Mesothelial cell of epicardium (in vitro differentiated cells): ENCODE data around the gene FRMD5. TPM values are rescaled to one million over a fixed set of nuclear protein-coding genes. Genes with fewer than 3 reads are reported as not detected.

Source experiments
- DNase-seq, 2 experiments: peaks; one replicate each; pipeline ENCODE4 v3.0.0; 2021; ENCODE audit warnings: low spot score in 2 of 2; ENCODE audit not compliant: unreplicated experiment in 2 of 2
- H3K27ac Mint-ChIP-seq: 2 replicates; pipeline ENCODE4 v1.8.0; 2021; ENCODE audit warnings: mixed read lengths
- H3K27me3 Mint-ChIP-seq: 2 replicates; pipeline ENCODE4 v1.8.0; 2021; ENCODE audit warnings: low read depth, mixed read lengths
- H3K36me3 Mint-ChIP-seq: 2 replicates; pipeline ENCODE4 v1.8.0; 2021; ENCODE audit warnings: mixed read lengths
- H3K4me1 Mint-ChIP-seq: 2 replicates; pipeline ENCODE4 v1.8.0; 2021; ENCODE audit warnings: mixed read lengths
- H3K4me3 Mint-ChIP-seq: 2 replicates; pipeline ENCODE4 v1.8.0; 2021; ENCODE audit warnings: mild to moderate bottlenecking, moderate library complexity, mixed read lengths
- H3K9me3 Mint-ChIP-seq: 2 replicates; pipeline ENCODE4 v1.8.0; 2021; ENCODE audit warnings: mixed read lengths
- total RNA-seq: library from RNA; stranded (reverse); gene quantifications from 3 replicates; pipeline ENCODE4 v1.2.1, GENCODE V29; 2021
- TF ChIP-seq, protein P1 (sequence below): fragments of 200-600 bp; sonication (generic); IDR thresholded peaks from one replicate; pipeline ENCODE4 v1.5.0; 2021; ENCODE audit warnings: antibody characterized with exemption; ENCODE audit not compliant: unreplicated experiment

Gene FRMD5
- total RNA-seq, 1 donor from 2014 or later = 2.5 TPM

DNA sequence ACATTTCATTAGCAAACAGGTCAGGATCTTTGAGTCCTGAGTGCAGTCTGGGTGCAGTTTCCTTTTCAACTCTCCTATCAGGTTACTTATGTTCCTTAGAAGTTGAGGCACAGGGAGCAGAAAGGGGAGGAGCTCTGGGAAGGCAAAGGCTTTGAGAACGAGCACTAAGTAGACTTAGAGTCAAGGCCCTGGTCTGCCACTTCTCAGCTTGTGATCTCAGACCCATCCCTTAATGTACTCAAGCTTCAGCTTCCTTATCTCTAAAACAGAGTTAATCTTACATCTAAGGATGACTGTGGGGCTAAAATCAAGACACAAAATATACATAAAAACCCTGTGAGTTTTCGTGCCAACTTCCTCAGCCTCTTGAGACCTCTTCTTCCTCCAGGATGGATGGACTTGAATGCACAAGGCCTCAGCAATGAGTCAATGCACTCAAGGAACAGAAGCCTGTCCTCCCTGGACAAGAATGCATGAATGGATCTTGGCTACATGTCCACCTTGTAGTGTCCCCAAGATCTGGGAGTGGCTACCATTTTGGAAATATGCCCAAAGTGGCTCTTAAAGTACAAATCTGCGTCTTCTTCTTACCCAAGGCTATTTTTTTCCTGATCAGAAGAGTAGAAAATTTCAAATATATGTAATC lies 263.2 kb downstream of the FRMD5 start:
- H3K4me3 Mint-ChIP-seq = no peak overlapping the region
- no peak overlapping the region for H3K27ac Mint-ChIP-seq
- no peaks in the 10 kb centered on the region for H3K9me3 Mint-ChIP-seq
- peaks cover 9% of the 10 kb centered on the region for H3K27me3 Mint-ChIP-seq
- no peak for DNase-seq
- H3K36me3 Mint-ChIP-seq = no peaks in the 10 kb centered on the region
- TF ChIP-seq, protein P1, sequence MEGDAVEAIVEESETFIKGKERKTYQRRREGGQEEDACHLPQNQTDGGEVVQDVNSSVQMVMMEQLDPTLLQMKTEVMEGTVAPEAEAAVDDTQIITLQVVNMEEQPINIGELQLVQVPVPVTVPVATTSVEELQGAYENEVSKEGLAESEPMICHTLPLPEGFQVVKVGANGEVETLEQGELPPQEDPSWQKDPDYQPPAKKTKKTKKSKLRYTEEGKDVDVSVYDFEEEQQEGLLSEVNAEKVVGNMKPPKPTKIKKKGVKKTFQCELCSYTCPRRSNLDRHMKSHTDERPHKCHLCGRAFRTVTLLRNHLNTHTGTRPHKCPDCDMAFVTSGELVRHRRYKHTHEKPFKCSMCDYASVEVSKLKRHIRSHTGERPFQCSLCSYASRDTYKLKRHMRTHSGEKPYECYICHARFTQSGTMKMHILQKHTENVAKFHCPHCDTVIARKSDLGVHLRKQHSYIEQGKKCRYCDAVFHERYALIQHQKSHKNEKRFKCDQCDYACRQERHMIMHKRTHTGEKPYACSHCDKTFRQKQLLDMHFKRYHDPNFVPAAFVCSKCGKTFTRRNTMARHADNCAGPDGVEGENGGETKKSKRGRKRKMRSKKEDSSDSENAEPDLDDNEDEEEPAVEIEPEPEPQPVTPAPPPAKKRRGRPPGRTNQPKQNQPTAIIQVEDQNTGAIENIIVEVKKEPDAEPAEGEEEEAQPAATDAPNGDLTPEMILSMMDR = no peak
- H3K4me1 Mint-ChIP-seq = no peaks in the 10 kb centered on the region

DNA sequence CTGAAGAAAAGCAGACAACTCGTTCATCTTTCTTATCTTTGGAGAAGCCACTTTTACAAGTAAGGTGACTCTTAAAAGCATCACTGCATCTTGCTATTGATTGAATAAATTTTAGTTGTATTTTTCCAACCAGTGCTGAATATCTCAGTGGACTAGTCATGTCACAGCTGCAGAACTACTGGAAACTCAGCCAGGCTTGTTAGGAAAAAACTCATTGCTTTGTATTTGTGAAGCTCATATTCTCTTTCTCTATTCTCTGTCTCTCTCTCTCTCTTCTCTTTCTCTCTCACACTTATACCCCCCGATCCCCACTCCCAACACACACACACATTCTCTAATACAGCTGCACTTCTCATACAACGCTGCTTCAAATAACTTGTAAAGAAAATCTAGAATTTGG lies 264.0 kb downstream of the FRMD5 start:
- no peak overlapping the region for H3K4me3 Mint-ChIP-seq
- H3K27ac Mint-ChIP-seq = no peak overlapping the region
- no peaks in the 10 kb centered on the region for H3K36me3 Mint-ChIP-seq
- H3K9me3 Mint-ChIP-seq = no peaks in the 10 kb centered on the region
- peaks cover 9% of the 10 kb centered on the region for H3K27me3 Mint-ChIP-seq
- no peak for DNase-seq
- H3K4me1 Mint-ChIP-seq = no peaks in the 10 kb centered on the region
- TF ChIP-seq, protein P1 = no peak

DNA sequence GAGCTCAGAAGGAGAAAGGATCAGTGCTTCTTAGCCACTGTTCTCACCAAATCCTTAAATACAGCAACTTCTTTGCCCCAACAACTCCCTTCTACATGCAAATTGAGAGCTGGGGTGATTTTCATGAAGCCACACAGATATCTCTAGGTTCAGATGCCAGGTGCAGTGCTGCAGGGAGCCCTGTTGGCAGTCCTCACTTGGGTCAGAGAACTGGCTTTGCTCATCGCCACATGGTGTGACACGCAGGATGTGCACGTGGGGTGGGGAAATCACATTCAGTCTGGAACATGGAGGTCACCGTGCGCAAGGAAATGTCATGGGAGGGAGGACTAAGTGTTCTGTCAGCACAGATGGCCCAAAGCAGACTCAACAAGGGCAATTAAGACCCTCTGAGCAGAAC lies 264.5 kb downstream of the FRMD5 start:
- TF ChIP-seq, protein P1 = no peak
- Mint-ChIP-seq H3K4me1 (no peaks in the 10 kb centered on the region), H3K9me3 (no peaks in the 10 kb centered on the region), H3K27me3 (peaks cover 9% of the 10 kb centered on the region), H3K27ac (no peak overlapping the region), H3K4me3 (no peak overlapping the region), H3K36me3 (no peaks in the 10 kb centered on the region)
- DNase-seq = no peak

DNA sequence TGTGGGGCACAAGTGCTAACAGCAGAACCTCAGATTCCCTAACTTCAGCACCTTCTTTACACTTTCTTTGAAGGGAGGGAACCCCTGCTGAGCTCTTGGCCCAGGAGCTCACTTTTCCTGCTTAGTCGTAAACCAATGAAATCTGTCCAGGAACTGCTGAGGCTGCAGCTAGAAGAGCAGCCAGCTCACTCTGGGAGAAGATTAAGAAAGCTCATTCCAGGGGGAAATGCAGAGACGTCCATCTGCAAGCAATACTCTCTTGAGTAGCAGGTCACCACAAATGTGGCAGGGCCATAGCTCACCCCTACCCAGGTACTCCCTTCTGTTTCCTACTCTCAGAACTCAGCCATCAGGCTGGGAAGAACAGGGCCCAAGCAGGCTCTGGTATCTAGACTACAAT lies 265.0 kb downstream of the FRMD5 start:
- TF ChIP-seq, protein P1 = no peak
- H3K27ac Mint-ChIP-seq = no peak overlapping the region
- H3K4me1 Mint-ChIP-seq = no peaks in the 10 kb centered on the region
- H3K27me3 Mint-ChIP-seq = peaks cover 9% of the 10 kb centered on the region
- H3K36me3 Mint-ChIP-seq = no peaks in the 10 kb centered on the region
- no peak overlapping the region for H3K4me3 Mint-ChIP-seq
- H3K9me3 Mint-ChIP-seq = no peaks in the 10 kb centered on the region
- no peak for DNase-seq

DNA sequence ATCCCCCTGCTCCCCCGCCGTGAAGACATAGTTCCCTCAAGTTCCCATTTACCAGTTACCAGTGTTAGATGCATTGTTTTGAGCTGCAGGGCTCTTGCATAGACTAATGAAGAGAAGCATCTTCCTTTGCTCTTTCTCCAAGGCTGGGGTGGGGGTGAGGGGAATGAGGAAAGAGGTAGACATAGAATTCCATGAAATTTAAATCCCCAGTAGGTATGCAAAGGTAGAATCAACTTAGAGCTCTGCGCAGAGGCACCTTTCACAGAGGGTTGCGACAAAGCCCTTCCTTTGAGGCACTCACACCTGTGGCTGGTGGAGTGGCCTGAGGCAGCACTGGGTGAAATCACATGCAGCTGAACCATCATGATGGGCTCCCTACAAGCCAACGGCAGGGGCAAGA lies 266.9 kb downstream of the FRMD5 start:
- TF ChIP-seq, protein P1 = no peak
- no peak overlapping the region for H3K4me3 Mint-ChIP-seq
- H3K27ac Mint-ChIP-seq = no peak overlapping the region
- H3K27me3 Mint-ChIP-seq = peaks cover 9% of the 10 kb centered on the region
- H3K36me3 Mint-ChIP-seq = no peaks in the 10 kb centered on the region
- DNase-seq = no peak
- H3K4me1 Mint-ChIP-seq = no peaks in the 10 kb centered on the region
- H3K9me3 Mint-ChIP-seq = no peaks in the 10 kb centered on the region

DNA sequence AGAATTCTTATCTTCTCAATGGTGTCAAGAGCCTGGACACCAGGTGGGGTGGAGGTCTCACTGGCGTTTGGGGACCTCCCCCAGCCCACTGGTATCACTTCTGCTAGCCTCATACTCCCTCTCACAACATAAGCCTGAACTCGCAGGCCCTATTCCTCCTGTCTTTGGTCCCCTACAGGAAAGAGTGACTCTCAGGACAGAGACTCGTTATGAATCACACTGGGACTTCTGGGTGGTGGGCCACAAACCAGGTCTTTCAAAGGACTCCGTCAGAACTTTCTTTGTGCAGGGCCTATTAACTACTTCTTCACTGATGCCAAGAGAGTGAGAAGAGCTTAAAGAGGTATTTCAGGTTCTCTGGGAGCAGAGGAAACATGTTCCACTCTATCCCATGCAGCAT lies 267.9 kb downstream of the FRMD5 start:
- no peaks in the 10 kb centered on the region for H3K4me1 Mint-ChIP-seq
- DNase-seq = no peak
- no peaks in the 10 kb centered on the region for H3K9me3 Mint-ChIP-seq
- H3K27me3 Mint-ChIP-seq = peaks cover 9% of the 10 kb centered on the region
- TF ChIP-seq, protein P1 = no peak
- H3K27ac Mint-ChIP-seq = no peak overlapping the region
- no peak overlapping the region for H3K4me3 Mint-ChIP-seq
- no peaks in the 10 kb centered on the region for H3K36me3 Mint-ChIP-seq
